IMR-90 (cell line): ENCODE measurements around the gene ELL. TPM values are rescaled to one million over a fixed set of nuclear protein-coding genes. Genes with fewer than 3 reads are reported as not detected.

Experiments
- ATAC-seq: fragments of 200-7000 bp; cut with Tn5 transposase; 2 replicates; pipeline ENCODE4 v1.9.1; 2020; ENCODE audit warnings: low read depth, mild to moderate bottlenecking, moderate library complexity
- BruUV-seq: library from RNA; stranded (reverse); fragments of 400-500 nt; replicated peaks from 2 replicates; lab custom pipeline; 2021; lab: Mats Ljungman, UMichigan
- CTCF ChIA-PET: fragments of 300-600 bp; formaldehyde crosslinking; extraction: SDS; loops from one replicate; lab custom pipeline; 2021; ENCODE audit warnings: antibody characterized with exemption; lab: Yijun Ruan, JAX
- POLR2A ChIA-PET: fragments of 300-600 bp; sonication (Branson Sonifier 250); formaldehyde crosslinking; loops from one replicate; lab custom pipeline; 2022; ENCODE audit warnings: antibody characterized with exemption; ENCODE audit not compliant: unreplicated experiment; lab: Charles Lee
- DNase-seq: peaks from one replicate; pipeline ENCODE4 v3.0.0; 2013
- H2AFZ ChIP-seq: replicated peaks from 2 replicates; pipeline ENCODE3; 2013; ENCODE audit warnings: low read length, mild to moderate bottlenecking; ENCODE audit not compliant: poor library complexity
- H2AK5ac ChIP-seq: 2 replicates; pipeline ENCODE4 v1.6.1; 2013; ENCODE audit warnings: low read depth, low read length, inconsistent platforms
- H2AK9ac ChIP-seq: replicated peaks from 2 replicates; pipeline ENCODE3; 2013; ENCODE audit warnings: mild to moderate bottlenecking, low read depth, low read length, moderate library complexity; ENCODE audit not compliant: poor library complexity
- H2BK120ac ChIP-seq: 2 replicates; pipeline ENCODE4 v1.6.1; 2013; ENCODE audit warnings: low read depth, low read length, inconsistent platforms
- H2BK15ac ChIP-seq: 3 replicates; pipeline ENCODE4 v1.6.1; 2013; ENCODE audit warnings: low read depth, low read length, inconsistent platforms
- H2BK20ac ChIP-seq: 2 replicates; pipeline ENCODE4 v1.6.1; 2013; ENCODE audit warnings: low read depth, mild to moderate bottlenecking, inconsistent platforms, low read length, moderate library complexity
- H2BK5ac ChIP-seq: 2 replicates; pipeline ENCODE4 v1.6.1; 2013; ENCODE audit warnings: mild to moderate bottlenecking, low read depth, low read length, inconsistent platforms; ENCODE audit not compliant: poor library complexity, severe bottlenecking
- H3K14ac ChIP-seq: replicated peaks from 2 replicates; pipeline ENCODE4 v1.6.1; 2013; ENCODE audit warnings: low read depth, low read length, inconsistent platforms
- H3K18ac ChIP-seq: 2 replicates; pipeline ENCODE4 v1.6.1; 2013; ENCODE audit warnings: low read depth, low read length, control low read depth
- H3K23ac ChIP-seq: 2 replicates; pipeline ENCODE4 v1.6.1; 2013; ENCODE audit warnings: low read depth, low read length, inconsistent platforms
- H3K27ac ChIP-seq: 2 replicates; pipeline ENCODE4 v1.5.1; 2013; ENCODE audit warnings: mild to moderate bottlenecking, control low read depth, low read length; ENCODE audit not compliant: insufficient read depth
- H3K27me3 ChIP-seq: 2 replicates; pipeline ENCODE4 v1.6.1; 2013; ENCODE audit warnings: low read length; ENCODE audit not compliant: control insufficient read depth, insufficient read depth
- H3K36me3 ChIP-seq: 2 replicates; pipeline ENCODE4 v1.6.1; 2013; ENCODE audit warnings: low read length, mixed read lengths; ENCODE audit not compliant: control insufficient read depth, insufficient read depth
- H3K4ac ChIP-seq: 2 replicates; pipeline ENCODE4 v1.6.1; 2013; ENCODE audit warnings: low read depth, low read length, inconsistent platforms
- H3K4me1 ChIP-seq: 2 replicates; pipeline ENCODE4 v1.6.1; 2013; ENCODE audit warnings: low read length, mixed read lengths; ENCODE audit not compliant: control insufficient read depth, insufficient read depth
- H3K4me2 ChIP-seq: 2 replicates; pipeline ENCODE4 v1.6.1; 2013; ENCODE audit warnings: low read depth, mild to moderate bottlenecking, control low read depth, low read length, moderate library complexity
- H3K4me3 ChIP-seq: 2 replicates; pipeline ENCODE4 v1.5.1; 2013; ENCODE audit warnings: low read depth, mild to moderate bottlenecking, control low read depth, low read length, moderate library complexity; ENCODE audit not compliant: insufficient read depth
- H3K56ac ChIP-seq: 2 replicates; pipeline ENCODE4 v1.6.1; 2013; ENCODE audit warnings: low read length, inconsistent platforms; ENCODE audit not compliant: insufficient read depth; ENCODE audit errors: extremely low read depth
- H3K79me1 ChIP-seq, 2 experiments: 2 replicates each; pipeline ENCODE4 v1.6.1; 2013; ENCODE audit warnings: low read length in 2 of 2, inconsistent platforms in 1 of 2, low read depth in 1 of 2
- H3K9ac ChIP-seq: 2 replicates; pipeline ENCODE4 v1.6.1; 2013; ENCODE audit warnings: low read depth, low read length, control low read depth
- H3K9me1 ChIP-seq: 2 replicates; pipeline ENCODE4 v1.6.1; 2013; ENCODE audit warnings: low read length, inconsistent platforms; ENCODE audit not compliant: insufficient read depth
- H3K9me3 ChIP-seq: 2 replicates; pipeline ENCODE4 v1.6.1; 2013; ENCODE audit warnings: low read length; ENCODE audit not compliant: control insufficient read depth, insufficient read depth
- H4K20me1 ChIP-seq: 2 replicates; pipeline ENCODE4 v1.6.1; 2013; ENCODE audit warnings: low read length, inconsistent platforms; ENCODE audit not compliant: insufficient read depth
- H4K5ac ChIP-seq: 2 replicates; pipeline ENCODE4 v1.6.1; 2013; ENCODE audit warnings: mild to moderate bottlenecking, low read depth, low read length, control low read depth
- H4K8ac ChIP-seq, 2 experiments: 2 replicates each; pipeline ENCODE4 v1.6.1; 2013; ENCODE audit warnings: low read depth in 2 of 2, low read length in 2 of 2, control low read depth in 1 of 2, inconsistent platforms in 1 of 2
- H4K91ac ChIP-seq: 2 replicates; pipeline ENCODE4 v1.6.1; 2013; ENCODE audit warnings: low read depth, low read length, inconsistent platforms; ENCODE audit not compliant: insufficient read depth
- BHLHE40 ChIP-seq: fragments of 150-350 bp; IDR thresholded peaks from 2 replicates; pipeline ENCODE4 v1.6.1; 2016; ENCODE audit warnings: mild to moderate bottlenecking, low read depth, low read length
- CEBPB ChIP-seq: IDR thresholded peaks from 2 replicates; pipeline ENCODE4 v1.6.1; 2012; ENCODE audit warnings: low read depth, low read length, improper control_type of control experiment
- CHD1 ChIP-seq: IDR thresholded peaks from 2 replicates; pipeline ENCODE4 v1.6.1; 2012; ENCODE audit warnings: low read depth, low read length, improper control_type of control experiment
- FOS ChIP-seq: fragments of 150-350 bp; IDR thresholded peaks from 2 replicates; pipeline ENCODE4 v1.6.1; 2016; ENCODE audit warnings: low read depth, low read length
- MAFK ChIP-seq: IDR thresholded peaks from 2 replicates; pipeline ENCODE4 v1.6.1; 2012; ENCODE audit warnings: low read depth, low read length, improper control_type of control experiment
- MAZ ChIP-seq: IDR thresholded peaks from 2 replicates; pipeline ENCODE4 v1.6.1; 2012; ENCODE audit warnings: low read depth, mild to moderate bottlenecking, low read length, improper control_type of control experiment, moderate library complexity, borderline replicate concordance
- MXI1 ChIP-seq: IDR thresholded peaks from 2 replicates; pipeline ENCODE4 v1.6.1; 2012; ENCODE audit warnings: low read depth, mild to moderate bottlenecking, low read length, moderate library complexity, borderline replicate concordance
- NFE2L2 ChIP-seq: fragments of 150-350 bp; IDR thresholded peaks from 2 replicates; pipeline ENCODE4 v1.6.1; 2016; ENCODE audit warnings: low read depth, mild to moderate bottlenecking, low read length
- POLR2A ChIP-seq: IDR thresholded peaks from 2 replicates; pipeline ENCODE4 v1.6.1; 2012; ENCODE audit warnings: mild to moderate bottlenecking, low read depth, low read length
- RAD21 ChIP-seq: IDR thresholded peaks from 2 replicates; pipeline ENCODE4 v1.6.1; 2012; ENCODE audit warnings: low read length, improper control_type of control experiment
- RCOR1 ChIP-seq: IDR thresholded peaks from 2 replicates; pipeline ENCODE4 v1.6.1; 2012; ENCODE audit warnings: mild to moderate bottlenecking, low read length, improper control_type of control experiment; ENCODE audit not compliant: insufficient replicate concordance
- RFX5 ChIP-seq: IDR thresholded peaks from 2 replicates; pipeline ENCODE4 v1.8.0; 2012; ENCODE audit warnings: low read depth, mild to moderate bottlenecking, low read length, moderate library complexity
- SMC3 ChIP-seq: fragments of 150-350 bp; IDR thresholded peaks from 2 replicates; pipeline ENCODE4 v1.6.1; 2016; ENCODE audit warnings: low read depth, mild to moderate bottlenecking, antibody characterized with exemption, low read length, moderate library complexity
- USF2 ChIP-seq: fragments of 150-350 bp; IDR thresholded peaks from 2 replicates; pipeline ENCODE4 v1.6.1; 2017; ENCODE audit warnings: mild to moderate bottlenecking, antibody characterized with exemption, low read length, low read depth
- WGBS, 2 experiments: methylation state at CpG; one replicate each; pipeline versions ENCODE4 v1.1.5 to v1.1.7; 2013; ENCODE audit warnings: missing lambda C conversion rate in 2 of 2; ENCODE audit not compliant: insufficient read length in 1 of 2; ENCODE audit errors: extremely low coverage in 2 of 2; 5-methylcytosine and 5-hydroxymethylcytosine counted together
- dilution Hi-C: fragments of 300-500 bp; cut with HindIII; formaldehyde crosslinking; loops from one replicate; pipeline ENCODE4 v1.14.3; 2018; ENCODE audit warnings: low sequenced_read_pairs; ENCODE audit not compliant: unreplicated experiment
- in situ Hi-C: fragments of 300-500 bp; cut with MboI; formaldehyde crosslinking; loops from 3 replicates; pipeline ENCODE4 v1.14.3; 2019; ENCODE audit warnings: low sequenced_read_pairs, inconsistent platforms, mixed read lengths
- intact Hi-C: fragments of 100-400 bp; cut with micrococcal nuclease; formaldehyde crosslinking; loops from 2 replicates; pipeline ENCODE4 v1.10.0; 2022
- polyA plus RNA-seq, 3 experiments: library from polyadenylated mRNA; depleted of rRNA; stranded (reverse); fragments of >200 nt; gene quantifications; 2 replicates each; pipeline ENCODE4 v1.2.3, GENCODE V29; 2012; ENCODE audit warnings: low replicate concordance in 1 of 3
- total RNA-seq: library from RNA; depleted of rRNA; stranded (reverse); fragments of >200 nt; gene quantifications from 2 replicates; pipeline ENCODE4 v1.2.3, GENCODE V29; 2012
- TF ChIP-seq, protein P1 (sequence below): fragments of 150-350 bp; IDR thresholded peaks from 2 replicates; pipeline ENCODE4 v1.6.1; 2016; ENCODE audit warnings: low read depth, mild to moderate bottlenecking, low read length, moderate library complexity, borderline replicate concordance
- TF ChIP-seq, protein P2 (sequence below): conservative IDR thresholded peaks from 2 replicates; pipeline ENCODE4 v1.5.1; 2012; ENCODE audit warnings: mild to moderate bottlenecking, low read depth, low read length, improper control_type of control experiment

ELL gene
- total and polyA plus RNA-seq, 2 of the 4 experiments (the other 2 are of a cell fraction) = 6.3 to 13.1 TPM

DNA sequence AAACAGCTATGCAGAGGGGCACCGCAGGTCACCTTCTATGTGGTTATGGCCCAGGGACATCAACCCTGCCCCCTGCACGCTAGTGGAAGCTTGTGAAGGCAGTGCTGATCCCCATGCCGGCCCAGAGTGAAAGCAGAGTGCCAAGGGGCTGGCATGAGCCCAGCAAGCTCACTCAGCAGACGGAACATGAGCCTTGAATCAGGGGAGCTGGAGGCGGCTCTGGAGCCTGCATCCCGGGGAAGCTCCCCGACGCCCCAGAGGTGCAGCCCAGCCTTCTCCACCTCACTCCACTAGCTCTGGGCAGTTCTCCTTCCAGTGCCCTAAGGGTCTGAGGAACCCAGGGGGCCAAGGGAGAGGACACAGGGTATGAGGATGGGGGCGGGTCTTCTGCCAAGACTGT, 64.9 kb downstream of the ELL start:
- 90% methylated on average over 2 of the region's 9 CpGs; no CpG with 5 or more reads in 1 of the 2 experiments for WGBS, 2 experiments
- CTCF ChIA-PET = interaction anchor here (0.6 to 1.0 kb wide), 4 partner anchors 12 to 463 kb away, joined by 3 to 4 read pairs (median 4); partner anchors contain the start of gene DDX49

More for the DNA sequence above, 64.9 kb downstream of the ELL start:
- Histone ChIP-seq H3K23ac (no peak overlapping the region), H4K91ac (no peak overlapping the region), H3K4me1 (peaks cover 25% of the 10 kb centered on the region), H3K4ac (no peak overlapping the region), H4K20me1 (peaks cover 62% of the 10 kb centered on the region), H2AK9ac (no peak overlapping the region), H2BK5ac (no peak overlapping the region), H3K79me1 (peaks cover 22 to 66% of the 10 kb centered on the region in 2 experiments), H4K8ac (no peak overlapping the region), H3K14ac (no peak overlapping the region), H3K9me1 (peaks cover 27% of the 10 kb centered on the region), H3K56ac (no peak overlapping the region), H3K4me2 (no peak overlapping the region), H3K9me3 (peaks cover 3% of the 10 kb centered on the region; the same call in 1 of the 2 replicates), H2AK5ac (no peak overlapping the region), H3K9ac (no peak overlapping the region), H3K4me3 (no peak overlapping the region), H2BK15ac (no peak overlapping the region), H2BK20ac (no peak overlapping the region), H3K18ac (no peak overlapping the region), H3K27me3 (no peaks in the 10 kb centered on the region), H4K5ac (no peak overlapping the region), H3K36me3 (peaks cover 51% of the 10 kb centered on the region), H2BK120ac (no peak overlapping the region), H2AFZ (no peak overlapping the region), H3K27ac (no peak overlapping the region)
- in situ Hi-C loops = loop anchor here (10.0 kb wide), 1 partner anchor 118 kb away; the partner anchor contains the start of gene UBA52
- intact Hi-C loops = loop anchor here (10.0 kb wide), 1 partner anchor 218 kb away; no protein-coding TSS in a partner anchor
- dilution Hi-C loops = no loop called here
- TF ChIP-seq NFE2L2 = no peak
- TF ChIP-seq SMC3 = no peak
- TF ChIP-seq CEBPB = no peak
- no peak for TF ChIP-seq MAFK
- TF ChIP-seq RCOR1 = no peak
- TF ChIP-seq FOS = no peak
- no peak for TF ChIP-seq CHD1
- no peak for TF ChIP-seq POLR2A
- TF ChIP-seq MXI1 = no peak
- TF ChIP-seq, protein P1, sequence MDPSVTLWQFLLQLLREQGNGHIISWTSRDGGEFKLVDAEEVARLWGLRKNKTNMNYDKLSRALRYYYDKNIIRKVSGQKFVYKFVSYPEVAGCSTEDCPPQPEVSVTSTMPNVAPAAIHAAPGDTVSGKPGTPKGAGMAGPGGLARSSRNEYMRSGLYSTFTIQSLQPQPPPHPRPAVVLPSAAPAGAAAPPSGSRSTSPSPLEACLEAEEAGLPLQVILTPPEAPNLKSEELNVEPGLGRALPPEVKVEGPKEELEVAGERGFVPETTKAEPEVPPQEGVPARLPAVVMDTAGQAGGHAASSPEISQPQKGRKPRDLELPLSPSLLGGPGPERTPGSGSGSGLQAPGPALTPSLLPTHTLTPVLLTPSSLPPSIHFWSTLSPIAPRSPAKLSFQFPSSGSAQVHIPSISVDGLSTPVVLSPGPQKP = no peak
- TF ChIP-seq, protein P2, sequence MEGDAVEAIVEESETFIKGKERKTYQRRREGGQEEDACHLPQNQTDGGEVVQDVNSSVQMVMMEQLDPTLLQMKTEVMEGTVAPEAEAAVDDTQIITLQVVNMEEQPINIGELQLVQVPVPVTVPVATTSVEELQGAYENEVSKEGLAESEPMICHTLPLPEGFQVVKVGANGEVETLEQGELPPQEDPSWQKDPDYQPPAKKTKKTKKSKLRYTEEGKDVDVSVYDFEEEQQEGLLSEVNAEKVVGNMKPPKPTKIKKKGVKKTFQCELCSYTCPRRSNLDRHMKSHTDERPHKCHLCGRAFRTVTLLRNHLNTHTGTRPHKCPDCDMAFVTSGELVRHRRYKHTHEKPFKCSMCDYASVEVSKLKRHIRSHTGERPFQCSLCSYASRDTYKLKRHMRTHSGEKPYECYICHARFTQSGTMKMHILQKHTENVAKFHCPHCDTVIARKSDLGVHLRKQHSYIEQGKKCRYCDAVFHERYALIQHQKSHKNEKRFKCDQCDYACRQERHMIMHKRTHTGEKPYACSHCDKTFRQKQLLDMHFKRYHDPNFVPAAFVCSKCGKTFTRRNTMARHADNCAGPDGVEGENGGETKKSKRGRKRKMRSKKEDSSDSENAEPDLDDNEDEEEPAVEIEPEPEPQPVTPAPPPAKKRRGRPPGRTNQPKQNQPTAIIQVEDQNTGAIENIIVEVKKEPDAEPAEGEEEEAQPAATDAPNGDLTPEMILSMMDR = no peak
- no peak for TF ChIP-seq RFX5
- no peak for TF ChIP-seq BHLHE40
- TF ChIP-seq MAZ = no peak
- no peak for TF ChIP-seq RAD21
- no peak for TF ChIP-seq USF2
- no peak for DNase-seq
- ATAC-seq = no peak
- POLR2A ChIA-PET = interaction anchor here (0.5 kb wide), 1 partner anchor 340 kb away, joined by 3 read pairs; no protein-coding TSS in a partner anchor
- no TSS peak for BruUV-seq
